SK-N-MC (cell line): ENCODE measurements around the gene CERS4.
"Not testable (repeated sequence)": the region's sequence is repeated elsewhere in the genome, so short reads cannot be mapped to it uniquely, and the experiment has no call there.

Experiments used
- DNase-seq: peaks from one replicate; pipeline ENCODE4 v3.0.0-alpha.2; 2011; ENCODE audit warnings: low read depth, low spot score
- H3K27ac ChIP-seq: fragments of 200-600 bp; sonication (generic); 2 replicates; pipeline ENCODE4 v1.5.1; 2016; ENCODE audit warnings: mixed run types
- H3K36me3 ChIP-seq: fragments of 200-600 bp; sonication (generic); 2 replicates; pipeline ENCODE4 v1.6.1; 2017; ENCODE audit warnings: antibody characterized with exemption, low read length, mixed read lengths; ENCODE audit not compliant: insufficient read depth
- H3K4me3 ChIP-seq: fragments of 200-600 bp; sonication (generic); 2 replicates; pipeline ENCODE4 v1.5.1; 2016
- H3K9ac ChIP-seq: fragments of 200-600 bp; sonication (generic); 2 replicates; pipeline ENCODE4 v1.8.0; 2017; ENCODE audit warnings: mixed run types, mixed read lengths; ENCODE audit not compliant: insufficient read length
- H3K9me3 ChIP-seq: fragments of 200-600 bp; sonication (generic); 2 replicates; pipeline ENCODE4 v1.6.1; 2017; ENCODE audit warnings: low read depth, mild to moderate bottlenecking, antibody characterized with exemption, low read length, moderate library complexity, mixed read lengths
- EZH2 ChIP-seq: fragments of 200-600 bp; sonication (generic); IDR thresholded peaks from one replicate; pipeline ENCODE4 v1.6.1; 2017; ENCODE audit warnings: antibody characterized with exemption
- FOXP2 ChIP-seq: optimal IDR thresholded peaks from 2 replicates; pipeline ENCODE3; 2011; ENCODE audit warnings: mild to moderate bottlenecking, moderate library complexity; ENCODE audit not compliant: insufficient read depth; ENCODE audit errors: extremely low read length, control extremely low read depth
- POLR2AphosphoS5 ChIP-seq: IDR thresholded peaks from 2 replicates; pipeline ENCODE4 v1.6.1; 2012; ENCODE audit warnings: mild to moderate bottlenecking, low read depth, low read length, borderline replicate concordance

CERS4 gene

DNA sequence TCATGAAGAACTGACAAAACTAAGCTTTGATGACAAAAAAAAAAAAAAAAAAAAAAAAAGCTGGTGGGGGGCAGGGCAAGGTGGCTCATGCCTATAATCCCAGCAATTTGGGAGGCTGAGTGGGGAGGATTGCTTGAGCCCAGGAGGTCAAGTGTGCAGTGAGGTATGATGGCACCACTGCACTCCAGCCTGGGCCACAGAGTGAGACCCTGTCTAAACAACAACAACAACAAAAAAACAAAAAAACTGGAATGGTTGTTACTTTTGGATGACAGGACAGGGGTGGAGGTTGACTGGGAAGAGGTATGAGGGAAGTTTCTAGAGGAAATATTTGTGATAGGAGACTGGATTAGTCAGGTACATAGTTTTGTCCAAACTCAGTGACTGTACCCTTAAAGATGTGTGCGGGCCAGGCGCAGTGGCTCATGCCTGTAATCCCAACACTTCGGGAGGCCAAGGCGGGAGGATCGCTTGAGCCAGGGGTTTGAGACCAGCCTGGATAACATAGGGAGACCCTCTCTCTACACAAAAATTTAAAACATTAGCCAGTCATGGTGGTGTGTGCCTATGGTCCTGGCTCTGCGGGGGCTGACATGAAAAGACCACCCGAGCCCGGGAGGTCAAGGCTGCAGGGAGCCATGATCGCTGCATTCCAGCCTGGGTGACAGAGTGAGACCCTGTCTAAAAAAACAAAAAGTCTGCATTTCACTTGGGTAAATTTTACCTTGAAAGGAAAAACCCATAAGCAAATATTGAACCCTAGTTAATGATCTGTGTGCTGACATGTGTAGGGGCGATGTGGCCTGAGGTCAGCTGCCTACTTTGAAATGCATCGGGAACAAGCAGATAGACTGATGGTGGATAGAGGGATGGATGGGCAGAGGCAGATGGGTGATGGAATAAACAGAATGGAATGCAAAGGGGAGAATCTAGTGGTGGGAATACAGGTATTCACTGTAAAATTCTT, 37.0 kb downstream of the CERS4 start:
- no peak for TF ChIP-seq FOXP2
- TF ChIP-seq EZH2, result no peak
- TF ChIP-seq POLR2AphosphoS5, result no peak
- Histone ChIP-seq H3K27ac (no peak overlapping the region), H3K9me3 (no peaks in the 10 kb centered on the region), H3K4me3 (no peak overlapping the region), H3K9ac (no peak overlapping the region), H3K36me3 (no peaks in the 10 kb centered on the region)
- DNase-seq, result no peak

DNA sequence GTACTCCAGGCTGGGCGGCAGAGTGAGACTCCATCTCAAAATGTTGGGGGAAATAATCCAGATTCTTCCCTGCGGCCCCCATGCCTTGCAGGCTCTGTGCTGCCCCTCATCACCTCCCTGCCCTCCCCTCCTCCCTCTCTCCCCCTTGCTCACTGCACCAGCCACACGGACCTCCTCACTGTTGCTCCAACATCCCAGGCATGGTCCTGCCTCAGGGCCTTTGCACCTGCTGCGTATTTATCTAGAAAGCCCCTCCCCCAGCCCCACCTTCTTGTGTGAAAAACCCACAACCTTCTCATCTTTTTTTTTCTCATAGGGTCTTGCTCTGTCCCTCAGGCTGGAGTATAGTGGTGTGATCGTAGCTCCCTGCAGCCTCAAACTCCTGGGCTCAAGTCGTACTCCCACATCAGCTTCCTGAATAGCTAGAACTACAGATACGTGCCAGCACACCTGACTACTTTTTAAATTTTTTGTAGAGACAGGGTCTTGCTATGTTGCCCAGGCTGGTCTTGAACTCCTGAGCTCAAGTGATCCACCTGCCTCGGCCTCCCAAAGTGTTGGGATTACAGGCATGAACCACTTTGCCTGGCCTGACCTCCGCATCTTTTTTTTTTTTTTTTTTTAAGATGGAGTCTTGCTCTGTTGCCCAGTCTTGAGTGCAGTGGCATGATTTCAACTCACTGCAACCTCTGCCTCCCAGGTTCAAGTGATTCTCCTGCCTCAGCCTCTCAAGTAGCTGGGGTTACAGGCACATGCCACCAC, 38.1 kb downstream of the CERS4 start:
- not testable (repeated sequence) for H3K4me3 ChIP-seq, H3K9me3 ChIP-seq, DNase-seq, H3K36me3 ChIP-seq, H3K27ac ChIP-seq, H3K9ac ChIP-seq

DNA sequence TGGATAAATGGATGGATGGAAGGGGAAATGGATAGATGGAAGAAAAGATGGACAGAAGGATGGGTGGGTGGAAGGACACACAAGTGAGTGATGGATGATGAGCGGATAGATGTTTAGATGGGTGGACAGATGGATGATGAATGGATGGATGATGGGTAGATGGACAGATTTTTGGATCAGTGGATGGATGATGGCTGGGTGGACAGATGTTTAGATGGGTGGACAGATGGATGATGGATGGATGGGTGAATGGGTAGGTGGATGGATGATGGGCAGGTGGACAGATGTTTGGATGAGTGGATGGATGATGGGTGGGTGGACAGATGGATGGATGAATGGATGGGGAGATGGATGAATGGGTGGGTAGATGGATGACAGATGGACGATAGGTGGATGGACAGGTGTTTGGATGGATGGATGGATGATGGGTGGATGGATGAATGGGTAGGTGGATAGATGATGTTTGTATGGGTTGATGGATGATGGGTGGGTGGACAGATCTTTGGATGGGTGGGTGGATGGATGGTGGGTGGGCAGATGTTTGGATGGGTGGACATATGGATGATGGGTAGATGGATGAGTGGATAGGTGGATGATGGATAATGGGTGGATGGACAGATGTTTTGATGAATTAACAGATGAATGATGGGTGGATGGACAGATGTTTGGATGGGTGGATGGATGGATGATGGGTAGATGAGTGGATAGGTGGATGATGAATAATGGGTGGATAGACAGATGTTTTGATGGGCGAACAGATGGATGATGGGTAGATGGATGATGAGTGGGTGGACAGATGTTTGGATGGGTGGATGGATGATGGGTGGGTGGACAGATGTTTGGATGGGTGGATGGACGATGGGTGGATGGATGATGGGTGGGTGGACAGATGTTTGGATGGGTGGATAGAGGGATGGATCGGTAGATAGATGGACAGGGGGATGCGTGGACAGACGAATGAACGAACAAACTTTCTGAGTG, 39.5 kb downstream of the CERS4 start:
- H3K9me3 ChIP-seq, result no peaks in the 10 kb centered on the region
- H3K36me3 ChIP-seq, result no peaks in the 10 kb centered on the region
- no peak for TF ChIP-seq POLR2AphosphoS5
- TF ChIP-seq FOXP2, result no peak
- no peak for TF ChIP-seq EZH2
- H3K27ac ChIP-seq, result no peak overlapping the region
- DNase-seq, result no peak
- no peak overlapping the region for H3K4me3 ChIP-seq
- no peak overlapping the region for H3K9ac ChIP-seq

DNA sequence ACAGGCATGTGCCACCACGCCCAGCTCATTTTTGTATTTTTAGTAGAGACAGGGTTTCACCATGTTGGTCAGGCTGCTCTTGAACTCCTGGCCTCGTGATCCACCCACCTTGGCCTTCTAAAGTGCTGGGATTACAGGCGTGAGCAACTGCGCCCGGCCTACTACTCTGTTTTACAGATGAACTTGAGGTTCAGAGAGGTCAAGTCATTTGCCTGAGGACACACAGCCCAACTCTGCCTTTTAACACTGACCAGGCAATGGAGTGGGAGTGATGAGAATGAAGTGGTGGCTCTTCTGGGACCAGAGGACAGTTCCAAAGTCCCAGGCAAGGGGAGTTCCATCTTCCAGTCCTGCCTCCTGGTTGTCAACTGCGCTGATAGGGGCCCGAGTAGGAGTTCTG, 41.4 kb downstream of the CERS4 start:
- no peak for TF ChIP-seq FOXP2
- no peak for TF ChIP-seq POLR2AphosphoS5
- no peak for TF ChIP-seq EZH2
- H3K9me3 ChIP-seq, result no peaks in the 10 kb centered on the region
- H3K36me3 ChIP-seq, result no peaks in the 10 kb centered on the region
- DNase-seq, result no peak
- H3K9ac ChIP-seq, result no peak overlapping the region
- no peak overlapping the region for H3K4me3 ChIP-seq
- H3K27ac ChIP-seq, result no peak overlapping the region

DNA sequence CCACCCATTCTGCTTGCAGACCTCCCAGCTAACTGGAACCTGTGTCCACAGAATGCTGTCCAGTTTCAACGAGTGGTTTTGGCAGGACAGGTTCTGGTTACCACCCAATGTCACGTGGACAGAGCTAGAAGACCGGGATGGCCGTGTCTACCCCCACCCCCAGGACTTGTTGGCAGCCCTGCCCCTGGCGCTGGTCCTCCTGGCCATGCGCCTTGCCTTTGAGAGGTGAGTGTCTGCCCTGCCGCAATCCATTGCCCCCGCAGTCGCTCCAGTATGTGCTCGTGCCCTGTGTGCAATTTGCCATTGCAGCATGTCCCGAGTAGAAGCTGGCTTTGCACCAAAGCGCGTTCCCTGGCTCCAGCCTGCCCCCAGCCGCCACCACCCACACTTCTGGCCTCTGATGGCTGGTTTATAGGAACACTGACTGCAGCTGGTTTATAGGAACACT, 41.9 kb downstream of the CERS4 start:
- H3K9me3 ChIP-seq, result no peaks in the 10 kb centered on the region
- DNase-seq, result no peak
- TF ChIP-seq POLR2AphosphoS5 (no peak), FOXP2 (no peak), EZH2 (no peak)
- H3K27ac ChIP-seq, result no peak overlapping the region
- no peak overlapping the region for H3K4me3 ChIP-seq
- no peaks in the 10 kb centered on the region for H3K36me3 ChIP-seq
- no peak overlapping the region for H3K9ac ChIP-seq

DNA sequence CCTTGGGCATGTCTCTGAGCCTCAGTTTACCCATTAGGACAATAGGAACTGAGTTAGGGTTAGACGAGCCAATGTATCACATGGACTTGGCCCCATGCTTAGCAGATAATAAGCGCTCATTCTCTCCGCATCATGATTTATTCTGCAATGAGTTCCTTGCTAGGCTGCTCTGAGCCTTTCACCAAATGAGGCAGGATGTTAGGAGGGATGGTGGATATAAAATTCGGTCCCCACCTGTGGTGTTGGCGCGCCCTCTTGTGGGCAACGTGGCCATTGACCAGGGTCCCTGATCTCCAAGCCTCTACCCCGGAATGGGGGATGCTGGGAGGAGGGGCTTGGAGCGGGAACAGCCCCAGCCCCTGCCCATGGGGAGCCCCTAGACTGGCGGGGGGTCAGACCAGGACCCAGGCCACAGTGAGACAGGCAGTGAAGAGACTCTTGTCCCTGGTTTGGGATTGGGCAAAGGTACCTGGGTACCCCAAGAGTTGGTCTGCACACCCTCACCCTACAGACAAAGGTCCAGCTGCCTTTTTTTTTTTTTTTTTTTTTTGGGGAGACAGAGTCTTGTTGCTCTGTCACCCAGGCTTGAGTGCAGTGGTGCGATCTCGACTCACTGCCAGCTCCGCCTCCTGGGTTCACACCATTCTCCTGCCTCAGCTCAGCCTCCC, 43.9 kb downstream of the CERS4 start:
- TF ChIP-seq POLR2AphosphoS5, result no peak
- no peak for TF ChIP-seq FOXP2
- TF ChIP-seq EZH2, result no peak
- peak; percentile 45 for DNase-seq

DNA sequence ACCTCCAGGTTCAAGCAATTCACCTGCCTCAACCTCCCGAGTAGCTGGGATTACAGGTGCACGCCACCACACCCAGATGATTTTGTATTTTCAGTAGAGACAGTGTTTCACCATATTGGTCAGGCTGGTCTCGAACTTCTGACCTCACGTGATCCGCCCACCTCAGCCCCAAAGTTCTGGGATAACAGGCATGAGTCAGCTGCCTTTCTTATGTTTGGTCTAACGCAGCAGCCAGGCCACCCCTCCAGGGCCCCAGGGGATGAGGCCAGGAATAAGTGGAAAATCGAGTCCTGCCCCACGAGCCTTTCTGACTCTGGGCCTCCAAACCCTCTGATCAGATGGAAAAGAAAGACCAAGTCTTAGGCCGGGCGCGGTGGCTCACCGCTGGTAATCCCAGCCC, 44.5 kb downstream of the CERS4 start:
- no peak overlapping the region for H3K27ac ChIP-seq
- no peak overlapping the region for H3K4me3 ChIP-seq
- H3K9me3 ChIP-seq, result no peaks in the 10 kb centered on the region
- TF ChIP-seq EZH2 (no peak), POLR2AphosphoS5 (no peak), FOXP2 (no peak)
- no peak for DNase-seq
- H3K36me3 ChIP-seq, result no peaks in the 10 kb centered on the region
- no peak overlapping the region for H3K9ac ChIP-seq

More for the DNA sequence above, 43.9 kb downstream of the CERS4 start:
- Histone ChIP-seq H3K27ac (no peak overlapping the region), H3K4me3 (no peak overlapping the region), H3K9me3 (no peaks in the 10 kb centered on the region), H3K36me3 (no peaks in the 10 kb centered on the region), H3K9ac (no peak overlapping the region)
